Activated CD4-positive, alpha-beta T cell treated with anti-CD3 and anti-CD28 coated beads, Interleukin-2, amount 10 ng/mL, durations not matched to agents 7 days and 5 days (primary cell): ENCODE results near the gene OLIG1. TPM values are rescaled to one million over a fixed set of nuclear protein-coding genes. Genes with fewer than 3 reads are reported as not detected.
A peak's percentile ranks its signal among the peaks of the same experiment; 100 is the strongest.

Experiments used
- CTCF ChIA-PET: fragments of 350-600 bp; sonication (Branson Sonifier 250); formaldehyde crosslinking; loops from one replicate; lab custom pipeline; 2021; ENCODE audit warnings: antibody characterized with exemption; lab: Charles Lee
- POLR2A ChIA-PET: fragments of 350-600 bp; sonication (Branson Sonifier 250); formaldehyde crosslinking; loops from one replicate; lab custom pipeline; 2021; ENCODE audit warnings: antibody characterized with exemption; lab: Charles Lee
- DNase-seq: peaks from one replicate; pipeline ENCODE4 v3.0.0-alpha.2; 2020
- H3K27ac Mint-ChIP-seq: one replicate; pipeline ENCODE4 v1.8.0; 2021; ENCODE audit warnings: mild to moderate bottlenecking, moderate library complexity, mixed read lengths
- H3K27me3 Mint-ChIP-seq: one replicate; pipeline ENCODE4 v1.8.0; 2021; ENCODE audit warnings: mixed read lengths
- H3K36me3 Mint-ChIP-seq: one replicate; pipeline ENCODE4 v1.8.0; 2021; ENCODE audit warnings: low read depth, mixed read lengths
- H3K4me1 Mint-ChIP-seq: one replicate; pipeline ENCODE4 v1.8.0; 2021; ENCODE audit warnings: mixed read lengths
- H3K4me3 Mint-ChIP-seq: one replicate; pipeline ENCODE4 v1.8.0; 2021; ENCODE audit warnings: mild to moderate bottlenecking, moderate library complexity, mixed read lengths
- H3K9me3 Mint-ChIP-seq: one replicate; pipeline ENCODE4 v1.8.0; 2021; ENCODE audit warnings: mixed read lengths
- total RNA-seq, 2 experiments: library from RNA; stranded (reverse); gene quantifications; one replicate each; pipeline ENCODE4 v1.2.3, GENCODE V29; 2021

The OLIG1 gene
- total RNA-seq, 2 experiments from 2014 or later, result not detected

- no peaks in the 10 kb centered on the region for H3K9me3 Mint-ChIP-seq
- CTCF ChIA-PET, result interaction anchor here (1.5 kb wide), 1 partner anchor 11 kb away, joined by 4 read pairs; no protein-coding TSS in a partner anchor
- H3K27ac Mint-ChIP-seq, result no peak overlapping the region
- POLR2A ChIA-PET, result no interaction called here
- no peaks in the 10 kb centered on the region for H3K36me3 Mint-ChIP-seq
- peak; percentile 24 for DNase-seq
- H3K4me1 Mint-ChIP-seq, result peaks cover 22% of the 10 kb centered on the region
- H3K27me3 Mint-ChIP-seq, result peaks cover 24% of the 10 kb centered on the region
- H3K4me3 Mint-ChIP-seq, result no peak overlapping the region
These were observed 46.7 kb downstream of the OLIG1 start for GRCh38 chr21:33116676-33117075.

GRCh38 chr21:33117101-33117888 is 47.4 kb downstream of the OLIG1 start:
- Mint-ChIP-seq H3K4me3 (no peak overlapping the region), H3K36me3 (no peaks in the 10 kb centered on the region)

More at GRCh38 chr21:33117101-33117888, 47.4 kb downstream of the OLIG1 start:
- DNase-seq, result no peak
- H3K27ac Mint-ChIP-seq, result no peak overlapping the region
- ChIA-PET POLR2A (no interaction called here), CTCF (interaction anchor here (1.5 kb wide), 1 partner anchor 10 kb away, joined by 4 read pairs; no protein-coding TSS in a partner anchor)
- H3K9me3 Mint-ChIP-seq, result no peaks in the 10 kb centered on the region
- peaks cover 22% of the 10 kb centered on the region for H3K4me1 Mint-ChIP-seq
- peaks cover 21% of the 10 kb centered on the region for H3K27me3 Mint-ChIP-seq

Other genes with a start within 250 kb of the OLIG1 start
- not detected for gene OLIG2, start 44.2 kb upstream of the OLIG1 start, total RNA-seq
- gene IFNAR2, start 159.8 kb downstream of the OLIG1 start, total RNA-seq, result 10 to 100 TPM; 55.5 to 64.4 TPM
- 10 to 100 TPM; 41.0 to 42.9 TPM for gene IL10RB, start 196.2 kb downstream of the OLIG1 start, total RNA-seq